ENCODE results near the gene IRAG1. TPM values are rescaled to one million over a fixed set of nuclear protein-coding genes. Genes with fewer than 3 reads are reported as not detected.

Gene IRAG1
- total RNA-seq, 1 donor from 2014 or later, result 6.1 TPM

DNA sequence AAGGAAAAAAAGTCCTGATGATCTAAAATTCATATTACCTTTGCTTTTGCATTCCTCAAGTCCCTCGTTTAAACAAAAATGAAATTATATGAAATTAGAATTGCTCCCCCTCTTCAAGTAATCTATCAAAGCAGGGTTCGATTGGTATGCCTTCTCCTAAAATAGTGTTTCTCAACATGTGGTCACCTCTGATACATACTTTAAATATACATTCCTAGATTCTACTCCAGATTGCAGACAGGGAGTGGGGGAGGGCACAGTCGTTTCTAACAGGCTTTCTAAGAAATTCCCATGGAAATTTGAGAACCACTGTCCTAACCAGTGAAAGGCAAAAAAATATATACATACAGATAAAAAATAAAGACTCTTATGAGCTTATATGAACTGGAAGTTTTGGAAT is 22.6 kb upstream of the IRAG1 start:
- Mint-ChIP-seq H3K9me3 (no peaks in the 10 kb centered on the region), H3K4me1 (no peaks in the 10 kb centered on the region), H3K27ac (ENCODE audit: unreplicated experiment) (no peak overlapping the region), H3K4me3 (no peak overlapping the region), H3K36me3 (ENCODE audit: low read depth) (no peaks in the 10 kb centered on the region), H3K27me3 (ENCODE audit: low read depth) (no peaks in the 10 kb centered on the region)
- no peak for DNase-seq (ENCODE audit: low read depth, low spot score)
- no peak for TF ChIP-seq CTCF (conservative IDR thresholded peaks at IDR 0.05)

GRCh38 chr11:10715571-10715970 is 22.0 kb upstream of the IRAG1 start:
- H3K4me1 Mint-ChIP-seq, result no peaks in the 10 kb centered on the region
- no peak overlapping the region for H3K4me3 Mint-ChIP-seq
- H3K27ac Mint-ChIP-seq (ENCODE audit: unreplicated experiment), result no peak overlapping the region
- H3K36me3 Mint-ChIP-seq (ENCODE audit: low read depth), result no peaks in the 10 kb centered on the region
- no peaks in the 10 kb centered on the region for H3K9me3 Mint-ChIP-seq
- DNase-seq (ENCODE audit: low read depth, low spot score), result no peak
- no peaks in the 10 kb centered on the region for H3K27me3 Mint-ChIP-seq (ENCODE audit: low read depth)
- TF ChIP-seq CTCF (conservative IDR thresholded peaks at IDR 0.05), result no peak

GRCh38 chr11:10709299-10710086 is 15.9 kb upstream of the IRAG1 start:
- Mint-ChIP-seq H3K27me3 (ENCODE audit: low read depth) (no peaks in the 10 kb centered on the region), H3K4me1 (no peaks in the 10 kb centered on the region), H3K27ac (ENCODE audit: unreplicated experiment) (no peak overlapping the region), H3K36me3 (ENCODE audit: low read depth) (no peaks in the 10 kb centered on the region), H3K9me3 (no peaks in the 10 kb centered on the region), H3K4me3 (no peak overlapping the region)
- no peak for DNase-seq (ENCODE audit: low read depth, low spot score)
- no peak for TF ChIP-seq CTCF (conservative IDR thresholded peaks at IDR 0.05)

GRCh38 chr11:10708131-10708530 is 14.6 kb upstream of the IRAG1 start:
- H3K4me1 Mint-ChIP-seq, result peaks cover 5% of the 10 kb centered on the region
- no peak for TF ChIP-seq CTCF (conservative IDR thresholded peaks at IDR 0.05)
- no peak for DNase-seq (ENCODE audit: low read depth, low spot score)
- no peak overlapping the region for H3K4me3 Mint-ChIP-seq
- no peak overlapping the region for H3K27ac Mint-ChIP-seq (ENCODE audit: unreplicated experiment)
- H3K27me3 Mint-ChIP-seq (ENCODE audit: low read depth), result no peaks in the 10 kb centered on the region
- no peaks in the 10 kb centered on the region for H3K36me3 Mint-ChIP-seq (ENCODE audit: low read depth)
- H3K9me3 Mint-ChIP-seq, result no peaks in the 10 kb centered on the region

GRCh38 chr11:10701982-10702381 is 8.4 kb upstream of the IRAG1 start:
- no peak overlapping the region for H3K27ac Mint-ChIP-seq (ENCODE audit: unreplicated experiment)
- H3K4me3 Mint-ChIP-seq, result no peak overlapping the region
- DNase-seq (ENCODE audit: low read depth, low spot score), result no peak
- H3K27me3 Mint-ChIP-seq (ENCODE audit: low read depth), result no peaks in the 10 kb centered on the region
- peaks cover 5% of the 10 kb centered on the region for H3K4me1 Mint-ChIP-seq
- peaks cover 13% of the 10 kb centered on the region for H3K36me3 Mint-ChIP-seq (ENCODE audit: low read depth)
- H3K9me3 Mint-ChIP-seq, result peaks cover 3% of the 10 kb centered on the region
- TF ChIP-seq CTCF (conservative IDR thresholded peaks at IDR 0.05), result no peak
